Measurements from ENCODE around the gene MAP3K7CL.

DNA sequence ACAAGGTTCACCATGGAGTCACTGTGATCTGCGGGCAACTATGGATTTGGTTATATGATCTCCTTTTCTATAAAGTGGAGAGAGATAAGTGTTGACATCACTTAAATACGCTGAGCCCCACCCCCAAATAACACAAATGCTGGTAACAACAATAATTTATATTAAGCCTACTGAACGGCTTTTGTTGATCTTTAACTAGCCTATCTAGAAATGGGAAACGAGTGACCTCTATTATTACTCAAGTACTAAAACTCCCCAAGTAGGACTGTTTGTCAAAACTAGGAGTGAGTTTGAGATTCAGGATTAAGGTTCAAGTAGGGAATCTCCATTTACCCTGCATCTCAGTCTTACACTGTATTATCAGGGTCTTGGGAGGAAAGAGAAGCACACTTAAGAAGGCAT lies 52.2 kb downstream of the MAP3K7CL start:
- TF ChIP-seq, protein P1, sequence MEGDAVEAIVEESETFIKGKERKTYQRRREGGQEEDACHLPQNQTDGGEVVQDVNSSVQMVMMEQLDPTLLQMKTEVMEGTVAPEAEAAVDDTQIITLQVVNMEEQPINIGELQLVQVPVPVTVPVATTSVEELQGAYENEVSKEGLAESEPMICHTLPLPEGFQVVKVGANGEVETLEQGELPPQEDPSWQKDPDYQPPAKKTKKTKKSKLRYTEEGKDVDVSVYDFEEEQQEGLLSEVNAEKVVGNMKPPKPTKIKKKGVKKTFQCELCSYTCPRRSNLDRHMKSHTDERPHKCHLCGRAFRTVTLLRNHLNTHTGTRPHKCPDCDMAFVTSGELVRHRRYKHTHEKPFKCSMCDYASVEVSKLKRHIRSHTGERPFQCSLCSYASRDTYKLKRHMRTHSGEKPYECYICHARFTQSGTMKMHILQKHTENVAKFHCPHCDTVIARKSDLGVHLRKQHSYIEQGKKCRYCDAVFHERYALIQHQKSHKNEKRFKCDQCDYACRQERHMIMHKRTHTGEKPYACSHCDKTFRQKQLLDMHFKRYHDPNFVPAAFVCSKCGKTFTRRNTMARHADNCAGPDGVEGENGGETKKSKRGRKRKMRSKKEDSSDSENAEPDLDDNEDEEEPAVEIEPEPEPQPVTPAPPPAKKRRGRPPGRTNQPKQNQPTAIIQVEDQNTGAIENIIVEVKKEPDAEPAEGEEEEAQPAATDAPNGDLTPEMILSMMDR (IDR thresholded peaks at IDR 0.05): no peak
- no peak for TF ChIP-seq POLR2A (IDR thresholded peaks at IDR 0.05)

All from Peyer's patch (tissue), 4 donors.